GM15510 (cell line): ENCODE results near the gene SDHA.

ENCODE experiments used
- POLR2A ChIP-seq: IDR thresholded peaks from 3 replicates; pipeline ENCODE4 v1.6.1; 2011; ENCODE audit warnings: borderline replicate concordance; ENCODE audit not compliant: insufficient read length; ENCODE audit errors: extremely low read depth

The SDHA gene

DNA sequence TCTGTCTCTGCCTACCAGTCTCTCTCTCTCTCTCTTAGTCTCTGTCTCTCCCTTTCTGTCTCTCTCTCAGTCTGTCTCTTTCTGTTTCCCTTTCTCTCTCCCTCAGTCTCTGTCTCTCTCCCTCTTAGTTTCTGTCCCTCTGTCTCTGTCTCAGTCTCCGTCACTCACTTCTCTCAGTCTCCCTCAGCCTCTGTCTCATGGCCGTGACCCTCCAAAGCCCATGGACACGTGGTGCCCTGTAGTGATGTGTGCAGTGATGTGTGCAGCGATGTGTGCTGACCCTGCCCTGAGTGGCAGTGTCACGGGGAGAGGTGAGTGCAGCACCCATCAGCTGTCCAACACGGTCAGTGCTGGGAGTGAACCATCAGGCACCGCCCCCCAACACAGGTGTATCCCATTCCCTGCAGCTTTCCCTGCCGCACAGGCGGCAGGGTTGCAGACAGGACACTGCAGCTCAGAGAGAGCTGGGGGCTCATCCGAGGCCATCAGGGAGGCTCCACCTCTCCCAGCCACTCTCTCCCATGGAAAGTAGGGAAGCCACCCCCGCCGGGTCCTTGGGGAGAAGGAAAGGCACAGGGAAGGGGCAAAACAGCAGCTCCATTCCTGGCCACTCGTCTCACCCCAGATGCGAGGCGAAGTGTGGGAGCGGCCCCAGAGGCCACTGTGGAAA, 27.6 kb upstream of the SDHA start:
- TF ChIP-seq POLR2A = no peak

DNA sequence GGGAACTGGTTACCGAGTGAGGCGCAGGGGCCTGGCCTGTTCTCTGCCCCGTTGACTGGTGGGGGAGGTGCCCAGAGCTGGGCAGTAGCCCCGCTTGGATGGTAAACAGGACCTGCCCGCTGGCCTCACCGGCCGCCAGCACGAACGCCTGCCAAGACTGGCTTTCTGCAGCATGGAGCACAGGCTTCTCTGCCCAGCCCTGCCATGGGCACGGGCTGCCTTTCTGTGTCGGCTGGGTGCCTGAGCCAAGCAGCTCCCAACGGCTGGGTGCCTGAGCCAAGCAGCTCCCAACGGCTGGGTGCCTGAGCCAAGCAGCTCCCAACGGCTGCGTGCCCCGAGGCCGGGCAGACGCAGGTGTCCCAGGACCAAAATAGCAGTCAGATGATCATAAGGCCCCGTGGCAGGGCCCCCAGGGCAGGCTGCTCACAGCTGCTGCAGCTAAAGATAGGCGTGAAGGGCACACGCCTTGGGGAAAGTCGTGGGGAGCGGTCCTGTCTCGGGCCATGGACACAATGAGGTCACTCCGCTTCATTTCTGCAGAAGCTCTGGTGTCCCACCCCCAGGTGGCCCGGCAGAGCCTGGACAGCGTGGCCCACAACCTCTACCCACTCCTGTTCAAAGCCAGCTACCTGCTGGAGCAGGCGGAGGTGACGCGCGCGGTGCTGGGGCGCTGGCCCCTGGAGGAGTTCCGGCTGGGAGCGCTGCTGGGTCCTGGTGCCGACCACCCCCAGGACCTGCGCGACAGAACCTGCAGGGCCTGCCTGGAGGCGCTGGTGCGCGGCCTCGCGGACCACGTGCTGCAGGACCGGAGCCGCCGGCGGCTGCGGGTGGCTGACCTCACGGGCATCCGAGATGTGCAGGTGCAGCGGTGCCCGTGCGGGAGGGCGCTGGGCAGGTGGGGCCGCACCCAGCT, 26.8 kb upstream of the SDHA start, which contains the start of gene LRRC14B:
Gene LRRC14B, plus strand, starts transcription at position 460 of the 913 bp plus-strand sequence. Its CDS starts 44 bp downstream, at position 504.
- TF ChIP-seq POLR2A = no peak

GRCh38 chr5:191949-192690, 26.0 kb upstream of the SDHA start:
- no peak for TF ChIP-seq POLR2A

DNA sequence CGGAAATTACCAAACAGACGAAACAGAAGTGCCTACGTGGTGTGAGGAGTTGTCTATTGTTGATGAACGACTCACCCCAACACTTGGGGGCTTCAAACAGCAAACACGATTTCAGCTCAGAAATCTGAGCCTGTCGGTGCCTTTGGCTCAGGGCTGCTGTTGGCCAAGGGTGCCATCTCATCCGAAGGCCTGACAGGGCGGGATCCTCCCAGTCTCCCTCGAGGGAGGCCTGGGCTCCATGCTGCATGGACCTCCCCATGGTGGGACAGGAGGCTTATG, 25.5 kb upstream of the SDHA start:
- TF ChIP-seq POLR2A = no peak

- TF ChIP-seq POLR2A = no peak
These were observed 24.9 kb upstream of the SDHA start for GRCh38 chr5:192970-193831.

DNA sequence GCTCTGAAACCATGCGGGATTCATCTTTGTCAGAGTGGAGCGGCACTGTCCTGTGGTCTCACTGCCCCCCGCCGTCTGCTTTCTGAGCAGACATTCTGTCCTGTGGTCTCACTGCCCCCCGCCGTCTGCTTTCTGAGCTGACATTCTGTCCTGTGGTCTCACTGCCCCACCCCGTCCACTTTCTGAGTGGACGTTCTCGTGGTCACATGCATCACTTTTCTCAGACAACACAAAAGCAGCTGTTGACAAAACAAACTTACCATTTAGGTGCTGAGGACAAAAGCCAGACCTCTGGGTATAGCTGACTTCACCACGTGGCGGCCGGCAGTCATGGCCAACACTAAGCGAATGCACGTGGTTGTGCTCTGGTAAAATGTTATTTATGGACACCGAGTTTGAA, 24.0 kb upstream of the SDHA start:
- no peak for TF ChIP-seq POLR2A

DNA sequence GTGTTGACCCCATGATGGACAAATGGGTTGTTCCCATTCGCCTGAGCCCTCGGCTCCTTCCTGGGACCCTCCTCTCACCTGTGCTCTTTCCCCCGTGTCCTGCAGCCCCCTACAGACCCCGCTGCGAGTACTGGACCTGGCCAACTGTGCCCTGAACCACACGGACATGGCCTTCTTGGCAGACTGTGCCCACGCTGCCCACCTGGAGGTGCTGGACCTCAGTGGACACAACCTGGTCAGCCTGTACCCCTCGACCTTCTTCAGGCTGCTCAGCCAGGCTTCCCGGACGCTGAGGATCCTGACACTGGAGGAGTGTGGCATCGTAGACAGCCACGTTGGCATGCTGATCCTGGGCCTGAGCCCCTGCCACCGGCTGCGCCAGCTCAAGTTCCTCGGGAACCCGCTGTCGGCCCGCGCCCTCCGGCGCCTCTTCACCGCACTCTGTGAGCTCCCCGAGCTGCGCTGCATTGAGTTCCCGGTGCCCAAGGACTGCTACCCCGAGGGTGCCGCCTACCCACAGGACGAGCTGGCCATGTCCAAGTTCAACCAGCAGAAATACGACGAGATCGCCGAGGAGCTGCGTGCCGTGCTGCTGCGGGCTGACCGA, 23.4 kb upstream of the SDHA start:
- no peak for TF ChIP-seq POLR2A

DNA sequence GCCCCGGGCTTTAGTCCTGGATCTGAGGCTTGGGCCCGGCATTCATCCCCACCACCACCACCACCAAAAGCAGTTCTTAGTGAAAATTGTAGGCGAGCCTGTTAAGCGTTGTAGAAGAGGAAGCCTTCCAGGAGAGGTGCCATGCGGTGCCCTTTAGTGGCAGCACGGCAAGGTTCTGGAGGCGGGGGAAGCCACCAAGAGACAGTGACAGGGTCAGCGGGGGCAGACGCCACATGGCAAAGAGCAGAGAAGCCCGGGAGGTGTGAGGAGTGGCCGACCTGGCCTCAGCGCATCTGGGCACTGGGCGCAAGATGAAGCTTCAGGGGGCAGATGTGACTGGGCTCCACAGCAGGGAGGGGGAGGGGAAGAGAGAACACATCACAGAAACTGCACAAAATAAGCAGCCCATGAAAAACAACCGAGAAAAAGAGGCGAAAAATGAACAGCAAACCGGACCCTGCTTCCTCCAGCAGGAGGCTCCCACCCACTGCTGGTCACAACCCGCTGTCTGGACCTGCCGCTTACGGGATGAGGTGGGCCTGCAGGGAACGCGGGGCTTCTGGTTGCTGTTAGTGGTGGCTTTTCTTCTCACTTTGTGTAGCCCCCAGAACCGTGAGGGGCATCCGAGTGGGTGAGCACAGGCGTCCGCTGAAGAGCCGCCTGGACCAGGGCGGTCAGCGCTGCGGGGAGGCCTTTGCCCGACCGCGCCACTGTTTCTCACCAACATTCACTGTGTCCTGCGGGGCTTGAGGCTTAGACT, 22.5 kb upstream of the SDHA start:
- no peak for TF ChIP-seq POLR2A

GRCh38 chr5:196350-196749, 21.8 kb upstream of the SDHA start:
- TF ChIP-seq POLR2A = no peak

DNA sequence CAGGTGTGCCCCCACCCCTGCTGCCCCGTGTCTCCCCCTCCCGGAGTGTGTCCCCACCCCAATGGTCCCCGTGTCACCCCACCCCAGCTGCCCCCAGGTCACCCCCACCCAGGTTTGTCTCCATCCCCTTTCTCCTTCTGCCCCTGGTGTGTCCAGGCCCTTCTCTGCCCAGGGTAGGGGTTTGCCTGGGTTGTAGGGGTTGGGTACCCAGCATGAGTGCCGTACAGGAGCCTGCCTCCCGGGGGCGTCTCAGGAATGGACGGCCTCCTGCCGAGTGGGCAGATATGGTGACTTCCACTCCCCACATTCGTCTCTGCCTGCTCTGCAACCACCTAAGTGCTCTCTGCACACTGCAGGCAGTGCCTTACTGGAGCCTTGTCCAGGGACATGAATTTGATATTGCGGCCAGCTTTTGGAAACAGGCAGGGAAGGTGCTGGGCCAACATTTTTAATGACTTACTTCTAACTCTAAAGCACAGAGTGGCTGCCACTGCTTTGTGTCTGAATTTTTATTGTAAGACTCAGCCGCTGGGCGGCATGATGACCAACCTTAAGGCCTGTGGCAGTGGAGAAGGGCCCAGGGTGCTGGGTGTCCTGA, 20.1 kb upstream of the SDHA start:
- TF ChIP-seq POLR2A = no peak

GRCh38 chr5:198516-199196, 19.5 kb upstream of the SDHA start:
- TF ChIP-seq POLR2A = no peak

GRCh38 chr5:199197-199949, 18.7 kb upstream of the SDHA start:
- no peak for TF ChIP-seq POLR2A

GRCh38 chr5:199950-200645, 18.0 kb upstream of the SDHA start:
- TF ChIP-seq POLR2A = no peak
